H9 (cell line): Measurements from ENCODE around the gene NBEA. TPM values are rescaled to one million over a fixed set of nuclear protein-coding genes. Genes with fewer than 3 reads are reported as not detected.

Source experiments
- DNase-seq: peaks from one replicate; pipeline ENCODE4 v3.0.0-alpha.2; 2017
- H2AFZ ChIP-seq: one replicate; pipeline ENCODE4 v1.6.1; 2013; ENCODE audit warnings: mild to moderate bottlenecking, low read length, control low read depth, moderate library complexity
- H2AK5ac ChIP-seq: 2 replicates; pipeline ENCODE4 v1.6.1; 2013; ENCODE audit warnings: low read length, control low read depth, mixed read lengths; ENCODE audit not compliant: insufficient read length
- H2BK120ac ChIP-seq: one replicate; pipeline ENCODE4 v1.6.1; 2013; ENCODE audit warnings: low read depth, mild to moderate bottlenecking, low read length, control low read depth, inconsistent platforms; ENCODE audit not compliant: poor library complexity, severe bottlenecking
- H2BK12ac ChIP-seq: 2 replicates; pipeline ENCODE4 v1.6.1; 2013; ENCODE audit warnings: low read length, control low read depth, mixed read lengths, low read depth; ENCODE audit not compliant: insufficient read length
- H2BK15ac ChIP-seq: 2 replicates; pipeline ENCODE4 v1.6.1; 2013; ENCODE audit warnings: low read depth, low read length, control low read depth
- H2BK20ac ChIP-seq: one replicate; pipeline ENCODE4 v1.6.1; 2013; ENCODE audit warnings: low read depth, mild to moderate bottlenecking, low read length, control low read depth, inconsistent platforms; ENCODE audit not compliant: poor library complexity, severe bottlenecking
- H2BK5ac ChIP-seq: 2 replicates; pipeline ENCODE4 v1.6.1; 2013; ENCODE audit warnings: low read length, control low read depth, mixed read lengths; ENCODE audit not compliant: insufficient read length
- H3K14ac ChIP-seq: 2 replicates; pipeline ENCODE4 v1.6.1; 2013; ENCODE audit warnings: low read length, control low read depth; ENCODE audit not compliant: insufficient read depth
- H3K18ac ChIP-seq: 2 replicates; pipeline ENCODE4 v1.6.1; 2013; ENCODE audit warnings: low read depth, mild to moderate bottlenecking, mixed read lengths, low read length, control low read depth; ENCODE audit not compliant: insufficient read length
- H3K23ac ChIP-seq: 2 replicates; pipeline ENCODE4 v1.6.1; 2013; ENCODE audit warnings: low read length, control low read depth, mixed read lengths, low read depth; ENCODE audit not compliant: insufficient read length
- H3K23me2 ChIP-seq: 2 replicates; pipeline ENCODE4 v1.6.1; 2013; ENCODE audit warnings: low read depth, mild to moderate bottlenecking, mixed read lengths, low read length, control low read depth; ENCODE audit not compliant: insufficient read length, poor library complexity, severe bottlenecking
- H3K27ac ChIP-seq: 2 replicates; pipeline ENCODE4 v1.5.1; 2013; ENCODE audit warnings: low read length, control low read depth, mixed read lengths, low read depth; ENCODE audit not compliant: insufficient read length
- H3K27me3 ChIP-seq: 2 replicates; pipeline ENCODE4 v1.6.1; 2013; ENCODE audit warnings: low read length, control low read depth, inconsistent platforms; ENCODE audit not compliant: insufficient read depth
- H3K4ac ChIP-seq: 2 replicates; pipeline ENCODE4 v1.6.1; 2013; ENCODE audit warnings: low read depth, mild to moderate bottlenecking, control low read depth, inconsistent platforms, low read length, moderate library complexity
- H3K4me1 ChIP-seq: 2 replicates; pipeline ENCODE4 v1.6.1; 2013; ENCODE audit warnings: low read length, control low read depth, inconsistent platforms; ENCODE audit not compliant: insufficient read depth
- H3K4me2 ChIP-seq: 2 replicates; pipeline ENCODE4 v1.6.1; 2013; ENCODE audit warnings: low read length, control low read depth, mixed read lengths; ENCODE audit not compliant: insufficient read length, insufficient read depth
- H3K56ac ChIP-seq: 2 replicates; pipeline ENCODE4 v1.6.1; 2013; ENCODE audit warnings: low read depth, mild to moderate bottlenecking, mixed read lengths, low read length, control low read depth; ENCODE audit not compliant: insufficient read length
- H3K79me1 ChIP-seq: 2 replicates; pipeline ENCODE4 v1.6.1; 2013; ENCODE audit warnings: low read depth, mild to moderate bottlenecking, moderate library complexity, low read length, control low read depth, inconsistent platforms; ENCODE audit not compliant: insufficient read depth, poor library complexity, severe bottlenecking
- H3K79me2 ChIP-seq: 2 replicates; pipeline ENCODE4 v1.6.1; 2013; ENCODE audit warnings: low read length, control low read depth, inconsistent platforms; ENCODE audit not compliant: insufficient read depth
- H3K9ac ChIP-seq: 2 replicates; pipeline ENCODE4 v1.6.1; 2013; ENCODE audit warnings: low read length, control low read depth, mixed read lengths; ENCODE audit not compliant: insufficient read length; ENCODE audit errors: extremely low read depth
- H3K9me3 ChIP-seq: one replicate; pipeline ENCODE4 v1.6.1; 2013; ENCODE audit warnings: low read depth, low read length, inconsistent platforms; ENCODE audit not compliant: control insufficient read depth
- H3T11ph ChIP-seq: one replicate; pipeline ENCODE4 v1.6.1; 2013; ENCODE audit warnings: mild to moderate bottlenecking, low read length, control low read depth, inconsistent platforms
- H4K20me1 ChIP-seq: one replicate; pipeline ENCODE4 v1.6.1; 2013; ENCODE audit not compliant: control insufficient read depth, insufficient read length, insufficient read depth
- H4K5ac ChIP-seq: 2 replicates; pipeline ENCODE4 v1.6.1; 2013; ENCODE audit warnings: low read depth, mild to moderate bottlenecking, mixed read lengths, low read length, control low read depth; ENCODE audit not compliant: insufficient read length
- H4K8ac ChIP-seq: replicated peaks from 2 replicates; pipeline ENCODE4 v1.6.1; 2013; ENCODE audit warnings: low read length, control low read depth, mixed read lengths, low read depth; ENCODE audit not compliant: insufficient read length
- H4K91ac ChIP-seq: 2 replicates; pipeline ENCODE4 v1.6.1; 2013; ENCODE audit warnings: low read depth, mild to moderate bottlenecking, moderate library complexity, mixed read lengths, low read length, control low read depth; ENCODE audit not compliant: insufficient read length
- H3K27ac Mint-ChIP-seq, 3 experiments: 2 replicates in 2 of 3; 3 replicates in 1 of 3; pipeline ENCODE4 v1.8.0; 2020 to 2021; ENCODE audit warnings: mixed read lengths in 3 of 3, mild to moderate bottlenecking in 1 of 3, moderate library complexity in 1 of 3
- H3K27me3 Mint-ChIP-seq: 2 replicates; pipeline ENCODE4 v1.8.0; 2021; ENCODE audit warnings: low read depth, mild to moderate bottlenecking, moderate library complexity, mixed read lengths
- H3K36me3 Mint-ChIP-seq, 3 experiments: 2 replicates in 2 of 3; 3 replicates in 1 of 3; pipeline ENCODE4 v1.8.0; 2020 to 2021; ENCODE audit warnings: low read depth in 3 of 3, mixed read lengths in 3 of 3; ENCODE audit not compliant: insufficient read depth in 1 of 3
- H3K4me1 Mint-ChIP-seq, 2 experiments: 2 replicates each; pipeline ENCODE4 v1.8.0; 2020; ENCODE audit warnings: mixed read lengths in 2 of 2
- H3K4me3 Mint-ChIP-seq, 2 experiments: 2 replicates in 1 of 2; 3 replicates in 1 of 2; pipeline ENCODE4 v1.8.0; 2020 to 2021; ENCODE audit warnings: mild to moderate bottlenecking in 2 of 2, mixed read lengths in 2 of 2, moderate library complexity in 1 of 2
- H3K9me3 Mint-ChIP-seq, 2 experiments: 2 replicates in 1 of 2; 3 replicates in 1 of 2; pipeline ENCODE4 v1.8.0; 2020; ENCODE audit warnings: mild to moderate bottlenecking in 2 of 2, mixed read lengths in 2 of 2, moderate library complexity in 1 of 2
- WGBS: extraction: QIAGEN DNeasy Blood & Tissue Kit; methylation state at CpG from one replicate; pipeline ENCODE4 v1.1.7; 2013; ENCODE audit warnings: missing lambda C conversion rate, low lambda C conversion rate, mixed read lengths; ENCODE audit not compliant: insufficient read length; ENCODE audit errors: extremely low coverage; 5-methylcytosine and 5-hydroxymethylcytosine counted together
- total RNA-seq: library from RNA; stranded (reverse); gene quantifications from 2 replicates; pipeline ENCODE4 v1.2.1, GENCODE V29; 2021
- TF ChIP-seq, protein P1 (sequence below): fragments of 200-600 bp; sonication (generic); conservative IDR thresholded peaks from 3 replicates; pipeline ENCODE4 v1.8.0; 2021; ENCODE audit warnings: antibody characterized with exemption, mild to moderate bottlenecking

The NBEA gene
- total RNA-seq, 1 experiment from 2014 or later: 17.3 TPM

DNA sequence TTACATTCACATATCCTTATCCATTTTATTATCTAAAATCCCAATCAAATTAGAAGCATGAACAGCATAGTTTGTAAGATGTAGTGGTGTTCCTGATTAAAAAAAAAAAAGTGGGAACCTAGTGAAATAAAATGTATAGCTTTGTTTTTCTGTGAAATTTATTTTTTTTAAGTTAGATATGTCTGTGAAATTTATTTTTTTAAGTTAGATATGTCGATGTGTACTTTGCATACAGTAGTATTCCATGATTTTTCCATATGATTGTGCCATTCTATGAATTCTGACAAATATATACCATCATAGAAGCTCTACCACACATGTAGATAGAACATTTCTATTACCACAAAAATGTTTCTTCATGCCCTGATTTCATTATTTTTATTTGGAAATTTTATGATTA, 540.5 kb downstream of the NBEA start:
- Mint-ChIP-seq H3K4me3 (no peak overlapping the region), H3K9me3 (no peaks in the 10 kb centered on the region), H3K27me3 (peaks cover 35% of the 10 kb centered on the region), H3K27ac (no peak overlapping the region), H3K36me3 (peaks cover 0 to 3% (median 0%) of the 10 kb centered on the region in 3 experiments; a peak in 2 of 7 replicates), H3K4me1 (peaks cover 14 to 18% of the 10 kb centered on the region in 2 experiments)
- Histone ChIP-seq H4K8ac (no peak overlapping the region), H3K23ac (no peak overlapping the region), H3K4ac (no peak overlapping the region), H2AK5ac (no peak overlapping the region), H4K20me1 (no peaks in the 10 kb centered on the region), H2AFZ (no peak overlapping the region), H3K27ac (no peak overlapping the region), H3K79me2 (no peaks in the 10 kb centered on the region), H3K14ac (no peak overlapping the region), H3K23me2 (peaks cover 12% of the 10 kb centered on the region), H3K9ac (no peak overlapping the region), H3T11ph (no peak overlapping the region), H3K27me3 (peaks cover 10% of the 10 kb centered on the region; the same call in 1 of the 2 replicates), H2BK5ac (no peak overlapping the region), H2BK12ac (no peak overlapping the region), H2BK15ac (no peak overlapping the region), H4K91ac (no peak overlapping the region), H3K4me2 (no peak overlapping the region), H3K79me1 (no peaks in the 10 kb centered on the region), H3K9me3 (no peaks in the 10 kb centered on the region), H2BK20ac (no peak overlapping the region), H2BK120ac (no peak overlapping the region), H3K56ac (no peak overlapping the region), H3K18ac (no peak overlapping the region), H4K5ac (no peak overlapping the region), H3K4me1 (no peaks in the 10 kb centered on the region; the same call in 1 of the 2 replicates)
- WGBS: 100% methylated on average over 1 of the region's 1 CpG
- TF ChIP-seq, protein P1, sequence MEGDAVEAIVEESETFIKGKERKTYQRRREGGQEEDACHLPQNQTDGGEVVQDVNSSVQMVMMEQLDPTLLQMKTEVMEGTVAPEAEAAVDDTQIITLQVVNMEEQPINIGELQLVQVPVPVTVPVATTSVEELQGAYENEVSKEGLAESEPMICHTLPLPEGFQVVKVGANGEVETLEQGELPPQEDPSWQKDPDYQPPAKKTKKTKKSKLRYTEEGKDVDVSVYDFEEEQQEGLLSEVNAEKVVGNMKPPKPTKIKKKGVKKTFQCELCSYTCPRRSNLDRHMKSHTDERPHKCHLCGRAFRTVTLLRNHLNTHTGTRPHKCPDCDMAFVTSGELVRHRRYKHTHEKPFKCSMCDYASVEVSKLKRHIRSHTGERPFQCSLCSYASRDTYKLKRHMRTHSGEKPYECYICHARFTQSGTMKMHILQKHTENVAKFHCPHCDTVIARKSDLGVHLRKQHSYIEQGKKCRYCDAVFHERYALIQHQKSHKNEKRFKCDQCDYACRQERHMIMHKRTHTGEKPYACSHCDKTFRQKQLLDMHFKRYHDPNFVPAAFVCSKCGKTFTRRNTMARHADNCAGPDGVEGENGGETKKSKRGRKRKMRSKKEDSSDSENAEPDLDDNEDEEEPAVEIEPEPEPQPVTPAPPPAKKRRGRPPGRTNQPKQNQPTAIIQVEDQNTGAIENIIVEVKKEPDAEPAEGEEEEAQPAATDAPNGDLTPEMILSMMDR: no peak
- no peak for DNase-seq
